22Rv1 (cell line): Measurements from ENCODE around the gene GNPTAB.

Source experiments
- H3K27ac ChIP-seq: fragments of 450-650 bp; 2 replicates; pipeline ENCODE4 v1.5.1; 2017
- CTCF ChIP-seq: fragments of 450-650 bp; IDR thresholded peaks from 2 replicates; pipeline ENCODE4 v1.5.1; 2017; ENCODE audit warnings: mild to moderate bottlenecking
- ZFX ChIP-seq: fragments of 450-650 bp; IDR thresholded peaks from 2 replicates; pipeline ENCODE4 v1.6.1; 2017; ENCODE audit warnings: antibody characterized with exemption, borderline replicate concordance

GNPTAB gene

GRCh38 chr12:101733166-101733565 is 97.6 kb downstream of the GNPTAB start:
- H3K27ac ChIP-seq: peak overlapping the region; percentile 89
- no peak for TF ChIP-seq CTCF
- TF ChIP-seq ZFX: no peak

- TF ChIP-seq CTCF: no peak
- no peak for TF ChIP-seq ZFX
- H3K27ac ChIP-seq: peak overlapping the region; percentile 89
These were observed 98.4 kb downstream of the GNPTAB start for GRCh38 chr12:101732318-101732717.

GRCh38 chr12:101729842-101730241 is 100.9 kb downstream of the GNPTAB start:
- peak overlapping the region; percentile 89 for H3K27ac ChIP-seq
- TF ChIP-seq ZFX: no peak
- no peak for TF ChIP-seq CTCF

GRCh38 chr12:101727098-101727497 is 103.7 kb downstream of the GNPTAB start:
- no peak for TF ChIP-seq ZFX
- TF ChIP-seq CTCF: no peak
- peak overlapping the region; percentile 89 for H3K27ac ChIP-seq

- H3K27ac ChIP-seq: peak overlapping the region; percentile 89
- TF ChIP-seq ZFX (no peak), CTCF (no peak)
These were observed 108.4 kb downstream of the GNPTAB start for GRCh38 chr12:101722392-101722791.

- TF ChIP-seq ZFX: no peak
- TF ChIP-seq CTCF: no peak
- H3K27ac ChIP-seq: peak overlapping the region; percentile 89
These were observed 110.6 kb downstream of the GNPTAB start for GRCh38 chr12:101720118-101720517.

GRCh38 chr12:101719566-101719965 is 111.2 kb downstream of the GNPTAB start:
- H3K27ac ChIP-seq: peak overlapping the region; percentile 89
- TF ChIP-seq ZFX: no peak
- TF ChIP-seq CTCF: no peak
